Duodenal mucosa (tissue), 2 donors: Measurements from ENCODE around the gene WHRN.

Source experiments
- H3K27ac ChIP-seq: one replicate; pipeline ENCODE4 v1.7.0; 2013; ENCODE audit warnings: low read depth, low read length
- H3K27me3 ChIP-seq, 2 donors: one replicate each; pipeline ENCODE4 v1.7.0; 2013; ENCODE audit warnings: low read length in 2 of 2, control low read depth in 1 of 2; ENCODE audit not compliant: insufficient read depth in 2 of 2, control insufficient read depth in 1 of 2
- H3K36me3 ChIP-seq, 2 donors: one replicate each; pipeline ENCODE4 v1.7.0; 2013; ENCODE audit warnings: low read length in 2 of 2, control low read depth in 1 of 2; ENCODE audit not compliant: insufficient read depth in 2 of 2, control insufficient read depth in 1 of 2
- H3K4me1 ChIP-seq, 2 donors: one replicate each; pipeline ENCODE4 v1.7.0; 2013; ENCODE audit warnings: low read length in 2 of 2, control low read depth in 1 of 2; ENCODE audit not compliant: insufficient read depth in 2 of 2, control insufficient read depth in 1 of 2
- H3K4me3 ChIP-seq, 2 donors: one replicate each; pipeline ENCODE4 v1.7.0; 2013; ENCODE audit warnings: low read length in 2 of 2, low read depth in 1 of 2
- H3K9ac ChIP-seq, 2 donors: one replicate each; pipeline ENCODE4 v1.7.0; 2013; ENCODE audit warnings: low read length in 2 of 2, low read depth in 1 of 2
- H3K9me3 ChIP-seq, 2 donors: one replicate each; pipeline ENCODE4 v1.7.0; 2013; ENCODE audit warnings: low read length in 2 of 2, control low read depth in 1 of 2; ENCODE audit not compliant: control insufficient read depth in 1 of 2

The WHRN gene

GRCh38 chr9:114473447-114473801 lies 31.8 kb downstream of the WHRN start:
- no peak overlapping the region for H3K9ac ChIP-seq
- H3K36me3 ChIP-seq = peaks cover 5 to 6% of the 10 kb centered on the region in 2 donors
- H3K4me3 ChIP-seq = no peak overlapping the region
- H3K9me3 ChIP-seq = no peaks in the 10 kb centered on the region
- no peaks in the 10 kb centered on the region for H3K27me3 ChIP-seq
- H3K4me1 ChIP-seq = no peaks in the 10 kb centered on the region
- H3K27ac ChIP-seq = no peak overlapping the region

GRCh38 chr9:114472765-114473446 lies 32.4 kb downstream of the WHRN start:
- Histone ChIP-seq H3K9me3 (no peaks in the 10 kb centered on the region), H3K27me3 (no peaks in the 10 kb centered on the region), H3K4me1 (no peaks in the 10 kb centered on the region), H3K36me3 (peaks cover 5 to 6% of the 10 kb centered on the region in 2 donors), H3K27ac (no peak overlapping the region), H3K9ac (no peak overlapping the region), H3K4me3 (no peak overlapping the region)

DNA sequence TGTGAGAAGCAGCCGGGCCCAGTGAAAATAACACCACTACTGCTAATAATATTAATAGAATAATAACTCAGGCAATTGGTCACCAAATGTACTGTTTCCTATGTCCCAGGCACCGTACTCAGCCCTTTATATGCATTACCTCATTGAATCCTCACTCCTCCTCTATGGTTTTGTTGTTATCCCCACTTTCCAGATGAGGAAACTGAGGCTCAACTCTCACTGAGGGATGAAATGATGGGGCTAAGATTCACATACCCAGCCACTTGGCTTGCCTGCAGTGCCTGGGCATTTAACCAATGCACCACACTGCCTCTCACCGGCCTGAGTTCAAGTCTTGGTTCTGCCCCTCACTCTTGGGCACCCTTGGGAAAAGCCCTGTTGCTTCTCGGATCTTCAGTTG lies 34.1 kb downstream of the WHRN start:
- no peak overlapping the region for H3K9ac ChIP-seq
- H3K27me3 ChIP-seq = no peaks in the 10 kb centered on the region
- H3K36me3 ChIP-seq = peaks cover 5 to 6% of the 10 kb centered on the region in 2 donors
- H3K27ac ChIP-seq = no peak overlapping the region
- no peaks in the 10 kb centered on the region for H3K9me3 ChIP-seq
- no peak overlapping the region for H3K4me3 ChIP-seq
- H3K4me1 ChIP-seq = no peaks in the 10 kb centered on the region

GRCh38 chr9:114470581-114470980 lies 34.7 kb downstream of the WHRN start:
- no peak overlapping the region for H3K9ac ChIP-seq
- H3K27ac ChIP-seq = no peak overlapping the region
- no peaks in the 10 kb centered on the region for H3K4me1 ChIP-seq
- H3K9me3 ChIP-seq = no peaks in the 10 kb centered on the region
- peaks cover 5 to 6% of the 10 kb centered on the region in 2 donors for H3K36me3 ChIP-seq
- no peak overlapping the region for H3K4me3 ChIP-seq
- no peaks in the 10 kb centered on the region for H3K27me3 ChIP-seq

DNA sequence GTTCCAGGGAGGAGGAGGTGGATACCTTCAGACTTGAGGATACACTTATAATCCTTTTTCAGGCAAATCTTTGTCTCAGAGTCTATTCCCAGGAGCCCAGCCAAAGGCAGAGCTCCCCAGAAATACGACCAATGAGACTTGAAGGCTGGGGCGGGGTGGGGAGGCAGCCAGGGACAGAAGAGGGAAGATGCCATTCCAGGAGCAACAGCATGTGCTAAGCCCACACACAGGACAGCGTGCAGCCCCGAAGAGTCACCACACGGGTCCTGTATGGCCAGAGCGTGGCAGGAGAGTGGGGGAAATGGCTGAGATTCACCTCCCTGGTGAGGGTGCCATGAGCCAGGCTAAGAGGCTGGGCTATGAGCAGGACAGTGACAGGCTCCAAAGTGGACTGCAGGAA lies 35.2 kb downstream of the WHRN start:
- no peak overlapping the region for H3K4me3 ChIP-seq

GRCh38 chr9:114469091-114469853 lies 36.0 kb downstream of the WHRN start:
- H3K27me3 ChIP-seq = no peaks in the 10 kb centered on the region
- H3K9me3 ChIP-seq = no peaks in the 10 kb centered on the region
- H3K36me3 ChIP-seq = peaks cover 4 to 13% of the 10 kb centered on the region in 2 donors
- H3K4me1 ChIP-seq = no peaks in the 10 kb centered on the region
- H3K4me3 ChIP-seq = no peak overlapping the region
- H3K27ac ChIP-seq = no peak overlapping the region
- no peak overlapping the region for H3K9ac ChIP-seq

More for the DNA sequence above, 35.2 kb downstream of the WHRN start:
- Histone ChIP-seq H3K27ac (no peak overlapping the region), H3K27me3 (no peaks in the 10 kb centered on the region), H3K9me3 (no peaks in the 10 kb centered on the region), H3K4me1 (no peaks in the 10 kb centered on the region), H3K36me3 (peaks cover 5 to 9% of the 10 kb centered on the region in 2 donors), H3K9ac (no peak overlapping the region)

- Histone ChIP-seq H3K4me1 (no peaks in the 10 kb centered on the region), H3K9ac (no peak overlapping the region), H3K9me3 (no peaks in the 10 kb centered on the region), H3K4me3 (no peak overlapping the region), H3K36me3 (peaks cover 4 to 13% of the 10 kb centered on the region in 2 donors), H3K27me3 (no peaks in the 10 kb centered on the region), H3K27ac (no peak overlapping the region)
Observed at GRCh38 chr9:114467910-114468309, 37.4 kb downstream of the WHRN start.

DNA sequence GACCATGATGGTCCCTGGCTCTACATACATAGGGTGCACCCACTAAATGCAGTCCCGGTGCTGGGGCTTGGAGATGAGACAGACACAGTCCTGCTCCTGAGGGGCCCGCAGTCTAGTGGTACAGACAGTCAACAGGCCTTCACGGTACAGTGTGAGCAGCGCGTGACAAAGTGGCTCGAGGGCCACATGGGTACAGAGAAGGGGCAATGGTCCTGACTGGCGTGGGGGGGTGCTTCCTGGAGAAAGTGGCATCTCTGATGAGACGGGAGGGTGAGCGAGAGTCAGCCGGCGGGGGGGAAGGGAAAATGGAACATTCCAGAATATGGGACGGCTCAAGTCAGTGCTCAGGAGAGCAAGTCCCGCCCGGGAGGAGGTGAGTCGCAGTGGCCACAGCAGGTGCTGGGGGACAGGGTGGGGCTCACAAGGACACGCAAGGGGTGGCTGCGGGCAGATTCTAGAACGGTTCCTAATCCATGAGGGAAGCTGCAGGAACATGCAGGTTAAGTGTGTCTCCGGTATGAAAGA lies 38.0 kb downstream of the WHRN start:
- H3K4me1 ChIP-seq = no peaks in the 10 kb centered on the region
- H3K4me3 ChIP-seq = no peak overlapping the region
- H3K9me3 ChIP-seq = no peaks in the 10 kb centered on the region
- no peaks in the 10 kb centered on the region for H3K27me3 ChIP-seq
- no peak overlapping the region for H3K27ac ChIP-seq
- H3K9ac ChIP-seq = no peak overlapping the region
- peaks cover 4 to 13% of the 10 kb centered on the region in 2 donors for H3K36me3 ChIP-seq

- peaks cover 4 to 13% of the 10 kb centered on the region in 2 donors for H3K36me3 ChIP-seq
- no peaks in the 10 kb centered on the region for H3K4me1 ChIP-seq
- H3K27ac ChIP-seq = no peak overlapping the region
- H3K27me3 ChIP-seq = no peaks in the 10 kb centered on the region
- H3K4me3 ChIP-seq = no peak overlapping the region
- H3K9me3 ChIP-seq = no peaks in the 10 kb centered on the region
- H3K9ac ChIP-seq = no peak overlapping the region
Observed at GRCh38 chr9:114465906-114466900, 39.1 kb downstream of the WHRN start.
